Measurements from ENCODE around the gene IAH1.

DNA sequence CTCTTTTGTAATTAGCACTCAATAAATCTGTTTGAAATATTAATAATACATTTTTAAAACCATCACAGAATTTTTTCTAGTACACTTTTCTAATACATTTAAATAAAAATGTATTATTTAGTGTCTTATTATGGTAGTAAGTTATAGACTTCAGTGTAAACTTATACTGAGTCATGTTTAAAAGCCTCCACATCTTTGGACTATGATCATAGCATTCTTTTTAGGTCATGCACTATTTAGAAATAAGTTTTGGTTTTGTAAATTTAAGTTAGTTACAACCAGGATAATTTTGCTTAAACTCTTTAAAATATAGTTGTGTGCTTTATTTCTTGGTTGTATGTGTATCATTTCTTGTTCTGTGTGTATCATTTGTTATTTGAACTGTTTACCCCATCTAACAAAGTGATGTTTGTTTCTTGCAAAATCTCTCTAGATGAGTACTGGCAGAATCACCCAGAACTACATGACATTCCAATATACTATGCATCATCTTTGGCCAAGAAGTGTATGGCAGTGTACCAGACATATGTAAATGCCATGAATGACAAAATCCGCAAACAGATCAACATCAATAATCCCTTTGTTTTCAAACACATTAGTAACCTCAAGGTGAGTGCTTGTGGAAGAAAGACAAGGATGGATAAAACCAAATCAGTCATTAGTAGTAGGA, 34.2 kb upstream of the IAH1 start:
- TF ChIP-seq, protein P1, sequence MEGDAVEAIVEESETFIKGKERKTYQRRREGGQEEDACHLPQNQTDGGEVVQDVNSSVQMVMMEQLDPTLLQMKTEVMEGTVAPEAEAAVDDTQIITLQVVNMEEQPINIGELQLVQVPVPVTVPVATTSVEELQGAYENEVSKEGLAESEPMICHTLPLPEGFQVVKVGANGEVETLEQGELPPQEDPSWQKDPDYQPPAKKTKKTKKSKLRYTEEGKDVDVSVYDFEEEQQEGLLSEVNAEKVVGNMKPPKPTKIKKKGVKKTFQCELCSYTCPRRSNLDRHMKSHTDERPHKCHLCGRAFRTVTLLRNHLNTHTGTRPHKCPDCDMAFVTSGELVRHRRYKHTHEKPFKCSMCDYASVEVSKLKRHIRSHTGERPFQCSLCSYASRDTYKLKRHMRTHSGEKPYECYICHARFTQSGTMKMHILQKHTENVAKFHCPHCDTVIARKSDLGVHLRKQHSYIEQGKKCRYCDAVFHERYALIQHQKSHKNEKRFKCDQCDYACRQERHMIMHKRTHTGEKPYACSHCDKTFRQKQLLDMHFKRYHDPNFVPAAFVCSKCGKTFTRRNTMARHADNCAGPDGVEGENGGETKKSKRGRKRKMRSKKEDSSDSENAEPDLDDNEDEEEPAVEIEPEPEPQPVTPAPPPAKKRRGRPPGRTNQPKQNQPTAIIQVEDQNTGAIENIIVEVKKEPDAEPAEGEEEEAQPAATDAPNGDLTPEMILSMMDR (IDR thresholded peaks at IDR 0.05; ENCODE audit: insufficient read depth, low read length, poor library complexity, severe bottlenecking), result no peak
- TF ChIP-seq EZH2phosphoT487 (conservative IDR thresholded peaks at IDR 0.05; ENCODE audit: low read length), result no peak
